GM18505 (cell line): ENCODE results near the gene CUX1.

Experiments
- ATAC-seq: cut with Tn5 transposase; IDR thresholded peaks from one replicate; pipeline ENCODE4 v1.9.1; 2021; ENCODE audit not compliant: unreplicated experiment
- POLR2A ChIP-seq: IDR thresholded peaks from 4 replicates; pipeline ENCODE4 v1.6.1; 2011; ENCODE audit warnings: borderline replicate concordance; ENCODE audit not compliant: insufficient read depth, insufficient read length; ENCODE audit errors: extremely low read depth

Gene CUX1

GRCh38 chr7:101988513-101988912 is 171.1 kb downstream of the CUX1 start:
- ATAC-seq, result no peak
- no peak for TF ChIP-seq POLR2A

GRCh38 chr7:101989101-101989500 is 171.7 kb downstream of the CUX1 start:
- no peak for ATAC-seq
- no peak for TF ChIP-seq POLR2A

- TF ChIP-seq POLR2A, result no peak
- ATAC-seq, result peak; percentile 75
These were observed 173.5 kb downstream of the CUX1 start for GRCh38 chr7:101990811-101991418.

DNA sequence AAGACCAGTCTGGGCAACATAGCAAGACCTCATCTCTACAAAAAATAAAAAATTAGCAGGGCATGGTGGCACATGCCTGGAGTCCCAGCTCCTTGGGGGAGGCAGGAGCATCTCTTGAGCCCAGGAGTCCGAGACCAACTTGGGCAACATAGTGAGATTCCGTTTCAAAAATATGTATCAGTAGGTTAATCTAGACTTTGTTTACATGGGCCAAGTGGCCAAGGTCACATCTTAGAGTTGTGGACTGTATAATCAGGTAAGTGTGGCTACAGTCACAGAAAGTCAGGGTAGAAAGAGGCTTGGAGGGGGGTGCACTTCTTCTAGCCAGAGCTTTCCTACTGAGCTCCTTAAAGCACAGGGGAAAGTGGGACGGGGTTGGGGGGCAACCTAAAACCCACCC is 174.4 kb downstream of the CUX1 start:
- no peak for TF ChIP-seq POLR2A
- ATAC-seq, result no peak

DNA sequence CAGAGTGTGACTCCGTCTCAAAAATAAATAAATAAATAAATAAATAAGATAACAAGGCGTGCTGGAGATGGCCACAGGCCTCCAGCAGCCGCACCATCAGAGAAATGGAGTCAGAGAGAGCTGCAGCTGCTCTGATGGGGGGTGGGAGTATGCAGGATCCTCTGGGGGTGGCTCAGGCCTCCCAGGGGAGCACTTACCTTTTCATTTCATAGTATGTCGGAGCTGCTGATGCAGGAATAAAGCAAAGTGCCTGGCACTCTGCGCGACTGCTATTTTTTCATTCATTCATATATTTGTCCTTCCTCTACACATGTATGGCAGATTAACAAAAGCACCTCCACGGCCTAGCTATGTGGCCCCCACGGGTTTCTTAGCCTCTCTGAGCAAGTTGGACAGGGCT is 175.9 kb downstream of the CUX1 start:
- no peak for TF ChIP-seq POLR2A
- no peak for ATAC-seq

GRCh38 chr7:101995121-101995520 is 177.7 kb downstream of the CUX1 start:
- no peak for ATAC-seq
- TF ChIP-seq POLR2A, result no peak

GRCh38 chr7:101996131-101996691 is 178.8 kb downstream of the CUX1 start:
- ATAC-seq, result no peak
- TF ChIP-seq POLR2A, result no peak

DNA sequence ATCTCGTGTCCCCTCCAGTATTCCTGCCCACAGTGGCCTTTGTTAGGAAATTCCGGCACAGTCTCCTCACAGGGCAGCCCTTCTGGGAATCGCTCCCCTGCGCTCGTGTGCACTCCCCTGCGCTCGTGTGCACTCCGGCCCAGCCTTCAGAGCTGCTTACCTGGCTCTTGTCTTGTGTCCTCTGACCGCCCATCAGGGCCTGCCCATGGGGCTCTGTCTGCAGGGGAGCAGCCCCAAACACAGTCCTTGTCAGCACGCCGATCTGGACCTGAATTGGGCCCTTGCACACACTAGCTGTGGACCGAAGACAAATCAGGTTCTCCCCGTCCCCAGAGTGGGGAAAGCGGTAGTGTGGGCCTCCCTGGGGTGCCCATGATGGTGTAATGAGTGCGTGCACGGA is 179.4 kb downstream of the CUX1 start:
- TF ChIP-seq POLR2A, result no peak
- ATAC-seq, result no peak

GRCh38 chr7:101998029-101998905 is 180.8 kb downstream of the CUX1 start:
- TF ChIP-seq POLR2A, result no peak
- ATAC-seq, result no peak

DNA sequence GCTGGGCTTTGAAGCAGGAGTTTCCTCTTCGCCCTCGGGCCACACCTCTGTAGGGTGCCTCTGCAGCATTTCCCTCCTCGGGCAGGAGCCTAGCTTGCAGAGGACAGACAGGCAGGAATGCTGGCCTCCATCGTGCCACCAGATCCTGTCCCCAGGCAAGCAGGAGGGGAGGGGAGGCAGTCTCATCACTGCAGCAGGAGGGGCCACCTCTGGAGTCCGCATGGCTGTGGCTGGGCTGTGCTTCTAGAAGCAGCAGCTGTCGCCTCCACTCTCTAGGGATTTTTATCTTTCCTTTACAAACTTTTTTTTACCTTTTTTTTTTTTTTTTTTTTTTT is 181.4 kb downstream of the CUX1 start:
- no peak for TF ChIP-seq POLR2A

GRCh38 chr7:101999393-101999792 is 182.0 kb downstream of the CUX1 start:
- no peak for ATAC-seq
- TF ChIP-seq POLR2A, result no peak

More for the DNA sequence above, 181.4 kb downstream of the CUX1 start:
- no peak for ATAC-seq

DNA sequence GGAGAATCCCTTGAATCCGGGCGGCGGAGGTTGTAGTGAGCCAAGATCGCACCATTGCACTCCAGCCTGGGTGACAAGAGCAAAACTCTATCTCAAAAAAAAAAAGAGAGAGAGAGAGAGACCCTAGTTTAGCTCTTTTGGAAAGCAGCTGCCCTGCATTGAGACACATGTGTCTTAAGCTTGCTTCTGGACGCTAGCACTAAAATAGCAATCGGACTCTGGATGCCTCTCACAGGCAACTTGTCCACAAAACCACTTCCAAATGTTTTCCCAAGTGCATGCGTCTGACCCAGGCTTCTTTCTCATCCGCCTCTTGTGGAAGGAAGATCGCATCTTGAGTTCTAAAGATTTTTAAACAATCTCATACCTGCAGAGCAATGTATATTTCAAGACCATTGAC is 182.7 kb downstream of the CUX1 start:
- no peak for ATAC-seq
- no peak for TF ChIP-seq POLR2A

DNA sequence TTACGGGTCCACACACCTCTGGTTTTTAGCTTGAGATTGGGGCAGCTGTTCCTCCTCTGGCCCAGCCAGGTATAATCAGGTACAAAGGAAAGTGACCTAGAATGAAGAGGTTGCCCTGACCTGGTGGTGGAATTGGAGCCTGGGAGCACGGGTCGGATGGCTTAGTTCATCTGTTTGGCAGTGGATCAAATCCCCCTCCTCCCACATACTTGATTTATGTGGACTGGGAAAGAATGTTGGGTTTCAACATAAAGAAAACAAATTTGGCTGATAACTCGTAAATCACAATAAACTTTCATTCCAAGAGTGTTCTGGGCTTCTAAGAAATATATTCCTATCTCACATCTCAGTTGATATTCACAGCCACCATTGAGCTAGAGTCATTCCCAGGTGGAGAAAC is 186.8 kb downstream of the CUX1 start:
- TF ChIP-seq POLR2A, result no peak
- no peak for ATAC-seq

GRCh38 chr7:102004848-102005247 is 187.4 kb downstream of the CUX1 start:
- no peak for TF ChIP-seq POLR2A
- no peak for ATAC-seq
